ENCODE measurements around the gene ACAA1. TPM values are rescaled to one million over a fixed set of nuclear protein-coding genes. Genes with fewer than 3 reads are reported as not detected.

Gene ACAA1
- total and polyA plus RNA-seq, 4 donors, result 220 to 410 (median 340) TPM

GRCh38 chr3:38171622-38172021 lies 34.7 kb upstream of the ACAA1 start:
- Histone ChIP-seq H3K4me3 (ENCODE audit: low read depth in 1 of 3, low read length in 3 of 3) (no peak overlapping the region), H3K36me3 (ENCODE audit: control insufficient read depth in 4 of 4, insufficient read depth in 3 of 4, low read depth in 1 of 4, low read length in 3 of 4) (no peaks in the 10 kb centered on the region), H3K27ac (ENCODE audit: low read depth in 1 of 2, low read length in 2 of 2) (no peak overlapping the region), H3K9ac (ENCODE audit: low read depth in 1 of 2, low read length in 2 of 2) (no peak overlapping the region), H3K27me3 (ENCODE audit: control insufficient read depth in 4 of 4, insufficient read depth in 4 of 4, low read length in 3 of 4) (no peaks in the 10 kb centered on the region), H3K9me3 (ENCODE audit: control insufficient read depth in 4 of 4, low read length in 3 of 4) (no peaks in the 10 kb centered on the region), H3K4me1 (ENCODE audit: control insufficient read depth in 4 of 4, insufficient read depth in 4 of 4, low read length in 3 of 4) (peaks cover 0 to 13% (median 4%) of the 10 kb centered on the region in 4 donors)
- no peak for DNase-seq (ENCODE audit: low spot score)
- TF ChIP-seq YY1 (IDR thresholded peaks at IDR 0.05), result no peak
- no peak for TF ChIP-seq REST (IDR thresholded peaks at IDR 0.05)
- no peak for TF ChIP-seq FOXA1 (IDR thresholded peaks at IDR 0.05)
- no peak for TF ChIP-seq ZBTB33 (IDR thresholded peaks at IDR 0.05)
- no peak for TF ChIP-seq ATF3 (IDR thresholded peaks at IDR 0.05)
- no peak for TF ChIP-seq JUND (IDR thresholded peaks at IDR 0.05)
- no peak for TF ChIP-seq FOXA2 (IDR thresholded peaks at IDR 0.05)
- no peak for TF ChIP-seq HNF4G (IDR thresholded peaks at IDR 0.05)
- 90% methylated on average over 2 of the region's 2 CpGs for WGBS

- TF ChIP-seq YY1 (IDR thresholded peaks at IDR 0.05) (no peak), NR2F2 (IDR thresholded peaks at IDR 0.05) (no peak), ATF3 (IDR thresholded peaks at IDR 0.05) (no peak), HNF4A (conservative IDR thresholded peaks at IDR 0.05) (no peak), GABPA (IDR thresholded peaks at IDR 0.05 in 1 of 2, conservative IDR thresholded peaks at IDR 0.05 in 1 of 2) (no peak), HNF4G (IDR thresholded peaks at IDR 0.05) (no peak), FOXA2 (IDR thresholded peaks at IDR 0.05) (no peak), SP1 (IDR thresholded peaks at IDR 0.05) (no peak)
- no peak overlapping the region for H3K27ac ChIP-seq (ENCODE audit: low read depth in 1 of 2, low read length in 2 of 2)
- no peaks in the 10 kb centered on the region for H3K36me3 ChIP-seq (ENCODE audit: control insufficient read depth in 4 of 4, insufficient read depth in 3 of 4, low read depth in 1 of 4, low read length in 3 of 4)
- no peaks in the 10 kb centered on the region for H3K9me3 ChIP-seq (ENCODE audit: control insufficient read depth in 4 of 4, low read length in 3 of 4)
- H3K4me1 ChIP-seq (ENCODE audit: control insufficient read depth in 4 of 4, insufficient read depth in 4 of 4, low read length in 3 of 4), result peaks cover 0 to 19% (median 8%) of the 10 kb centered on the region in 4 donors
- H3K9ac ChIP-seq (ENCODE audit: low read depth in 1 of 2, low read length in 2 of 2), result no peak overlapping the region
- H3K27me3 ChIP-seq (ENCODE audit: control insufficient read depth in 4 of 4, insufficient read depth in 4 of 4, low read length in 3 of 4), result no peaks in the 10 kb centered on the region
- 94% methylated on average over 4 of the region's 4 CpGs for WGBS
- H3K4me3 ChIP-seq (ENCODE audit: low read depth in 1 of 3, low read length in 3 of 3), result no peak overlapping the region
- DNase-seq (ENCODE audit: low spot score), result no peak
Measured at GRCh38 chr3:38170722-38171121, 33.8 kb upstream of the ACAA1 start.

- 86% methylated on average over 1 of the region's 1 CpG for WGBS
- Histone ChIP-seq H3K36me3 (ENCODE audit: control insufficient read depth in 4 of 4, insufficient read depth in 3 of 4, low read depth in 1 of 4, low read length in 3 of 4) (no peaks in the 10 kb centered on the region), H3K9me3 (ENCODE audit: control insufficient read depth in 4 of 4, low read length in 3 of 4) (no peaks in the 10 kb centered on the region), H3K4me1 (ENCODE audit: control insufficient read depth in 4 of 4, insufficient read depth in 4 of 4, low read length in 3 of 4) (peaks cover under 1 to 19% (median 9%) of the 10 kb centered on the region in 4 donors), H3K27me3 (ENCODE audit: control insufficient read depth in 4 of 4, insufficient read depth in 4 of 4, low read length in 3 of 4) (no peaks in the 10 kb centered on the region), H3K27ac (ENCODE audit: low read depth in 1 of 2, low read length in 2 of 2) (no peak overlapping the region), H3K4me3 (ENCODE audit: low read depth in 1 of 3, low read length in 3 of 3) (no peak overlapping the region), H3K9ac (ENCODE audit: low read depth in 1 of 2, low read length in 2 of 2) (no peak overlapping the region)
- TF ChIP-seq TAF1 (conservative IDR thresholded peaks at IDR 0.05) (no peak), MAX (IDR thresholded peaks at IDR 0.05) (no peak), REST (IDR thresholded peaks at IDR 0.05) (no peak), SP1 (IDR thresholded peaks at IDR 0.05) (no peak), GABPA (IDR thresholded peaks at IDR 0.05 in 1 of 2, conservative IDR thresholded peaks at IDR 0.05 in 1 of 2) (no peak), NR2F2 (IDR thresholded peaks at IDR 0.05) (no peak)
- DNase-seq (ENCODE audit: low spot score), result no peak
Measured at GRCh38 chr3:38169027-38169317, 32.0 kb upstream of the ACAA1 start.

Measured in liver (tissue), 9 donors.